ENCODE data around the gene LRRC73. TPM values are rescaled to one million over a fixed set of nuclear protein-coding genes. Genes with fewer than 3 reads are reported as not detected.
"Not testable (repeated sequence)": the region's sequence is repeated elsewhere in the genome, so short reads cannot be mapped to it uniquely, and the experiment has no call there.

The LRRC73 gene
- total and polyA plus RNA-seq, 4 donors = 0.08 to 0.99 (median 0.10) TPM; not detected in 1

- Histone ChIP-seq H3K36me3 (ENCODE audit: control insufficient read depth in 4 of 4, insufficient read depth in 3 of 4, low read depth in 1 of 4, low read length in 3 of 4) (peaks cover 7 to 38% (median 21%) of the 10 kb centered on the region in 4 donors), H3K4me1 (ENCODE audit: control insufficient read depth in 4 of 4, insufficient read depth in 4 of 4, low read length in 3 of 4) (peaks cover 5 to 42% (median 34%) of the 10 kb centered on the region in 4 donors)
- not testable (repeated sequence) for H3K27ac ChIP-seq (ENCODE audit: low read depth in 1 of 2, low read length in 2 of 2); DNase-seq (ENCODE audit: low spot score); H3K4me3 ChIP-seq (ENCODE audit: low read depth in 1 of 3, low read length in 3 of 3); H3K9me3 ChIP-seq (ENCODE audit: control insufficient read depth in 4 of 4, low read length in 3 of 4); H3K9ac ChIP-seq (ENCODE audit: low read depth in 1 of 2, low read length in 2 of 2); H3K27me3 ChIP-seq (ENCODE audit: control insufficient read depth in 4 of 4, insufficient read depth in 4 of 4, low read length in 3 of 4)
- WGBS = 94% methylated on average over 5 of the region's 5 CpGs
These were observed 11.9 kb downstream of the LRRC73 start for GRCh38 chr6:43498291-43498690.

DNA sequence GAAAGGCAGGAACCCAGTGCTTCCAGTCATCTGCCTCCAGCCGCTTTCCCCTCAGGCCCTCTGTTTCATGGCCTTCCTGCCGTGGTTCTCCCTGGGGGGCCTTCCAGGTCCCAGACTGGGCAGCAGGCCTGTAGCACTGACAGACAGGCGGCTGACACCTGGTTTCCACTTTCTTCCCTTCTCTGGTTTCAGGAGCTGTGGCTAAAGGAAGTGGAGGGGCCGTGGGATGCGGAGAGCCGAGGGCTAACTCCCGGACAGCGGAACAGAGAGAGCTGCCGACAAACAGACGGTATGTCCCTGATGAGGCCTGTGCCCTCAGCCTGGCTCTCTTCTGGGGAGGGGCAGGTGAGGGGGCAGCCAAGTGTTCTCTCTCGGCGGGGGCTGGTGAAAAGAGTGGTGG is 12.5 kb downstream of the LRRC73 start:
- Histone ChIP-seq H3K27ac (ENCODE audit: low read depth in 1 of 2, low read length in 2 of 2) (peak overlapping the region in 1 of 2 donors; percentile 14), H3K9me3 (ENCODE audit: control insufficient read depth in 4 of 4, low read length in 3 of 4) (no peaks in the 10 kb centered on the region), H3K27me3 (ENCODE audit: control insufficient read depth in 4 of 4, insufficient read depth in 4 of 4, low read length in 3 of 4) (no peaks in the 10 kb centered on the region), H3K36me3 (ENCODE audit: control insufficient read depth in 4 of 4, insufficient read depth in 3 of 4, low read depth in 1 of 4, low read length in 3 of 4) (peaks cover 5 to 32% (median 15%) of the 10 kb centered on the region in 4 donors), H3K4me1 (ENCODE audit: control insufficient read depth in 4 of 4, insufficient read depth in 4 of 4, low read length in 3 of 4) (peaks cover 5 to 46% (median 38%) of the 10 kb centered on the region in 4 donors), H3K9ac (ENCODE audit: low read depth in 1 of 2, low read length in 2 of 2) (no peak overlapping the region), H3K4me3 (ENCODE audit: low read depth in 1 of 3, low read length in 3 of 3) (no peak overlapping the region)
- 86% methylated on average over 12 of the region's 12 CpGs for WGBS
- no peak for DNase-seq (ENCODE audit: low spot score)
- no peak for TF ChIP-seq FOXA1 (IDR thresholded peaks at IDR 0.05)
- TF ChIP-seq TAF1 (conservative IDR thresholded peaks at IDR 0.05) = no peak
- no peak for TF ChIP-seq GABPA (IDR thresholded peaks at IDR 0.05 in 1 of 2, conservative IDR thresholded peaks at IDR 0.05 in 1 of 2)
- TF ChIP-seq JUND (IDR thresholded peaks at IDR 0.05) = no peak
- TF ChIP-seq EGR1 (IDR thresholded peaks at IDR 0.05; ENCODE audit: low read depth in 2 of 2) = no peak
- TF ChIP-seq, protein P1, sequence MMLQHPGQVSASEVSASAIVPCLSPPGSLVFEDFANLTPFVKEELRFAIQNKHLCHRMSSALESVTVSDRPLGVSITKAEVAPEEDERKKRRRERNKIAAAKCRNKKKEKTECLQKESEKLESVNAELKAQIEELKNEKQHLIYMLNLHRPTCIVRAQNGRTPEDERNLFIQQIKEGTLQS (IDR thresholded peaks at IDR 0.05) = no peak
- no peak for TF ChIP-seq RXRA (IDR thresholded peaks at IDR 0.05)
- TF ChIP-seq HNF4A (conservative IDR thresholded peaks at IDR 0.05) = no peak
- TF ChIP-seq YY1 (IDR thresholded peaks at IDR 0.05) = no peak
- no peak for TF ChIP-seq FOXA2 (IDR thresholded peaks at IDR 0.05)
- TF ChIP-seq MAX (IDR thresholded peaks at IDR 0.05) = no peak
- no peak for TF ChIP-seq SP1 (IDR thresholded peaks at IDR 0.05)
- TF ChIP-seq RAD21 (IDR thresholded peaks at IDR 0.05) = no peak
- no peak for TF ChIP-seq NR2F2 (IDR thresholded peaks at IDR 0.05)
- TF ChIP-seq CTCF (IDR thresholded peaks at IDR 0.05; ENCODE audit: low read depth, low read length, missing input control) = no peak
- no peak for TF ChIP-seq HNF4G (IDR thresholded peaks at IDR 0.05)
- TF ChIP-seq, protein P2, sequence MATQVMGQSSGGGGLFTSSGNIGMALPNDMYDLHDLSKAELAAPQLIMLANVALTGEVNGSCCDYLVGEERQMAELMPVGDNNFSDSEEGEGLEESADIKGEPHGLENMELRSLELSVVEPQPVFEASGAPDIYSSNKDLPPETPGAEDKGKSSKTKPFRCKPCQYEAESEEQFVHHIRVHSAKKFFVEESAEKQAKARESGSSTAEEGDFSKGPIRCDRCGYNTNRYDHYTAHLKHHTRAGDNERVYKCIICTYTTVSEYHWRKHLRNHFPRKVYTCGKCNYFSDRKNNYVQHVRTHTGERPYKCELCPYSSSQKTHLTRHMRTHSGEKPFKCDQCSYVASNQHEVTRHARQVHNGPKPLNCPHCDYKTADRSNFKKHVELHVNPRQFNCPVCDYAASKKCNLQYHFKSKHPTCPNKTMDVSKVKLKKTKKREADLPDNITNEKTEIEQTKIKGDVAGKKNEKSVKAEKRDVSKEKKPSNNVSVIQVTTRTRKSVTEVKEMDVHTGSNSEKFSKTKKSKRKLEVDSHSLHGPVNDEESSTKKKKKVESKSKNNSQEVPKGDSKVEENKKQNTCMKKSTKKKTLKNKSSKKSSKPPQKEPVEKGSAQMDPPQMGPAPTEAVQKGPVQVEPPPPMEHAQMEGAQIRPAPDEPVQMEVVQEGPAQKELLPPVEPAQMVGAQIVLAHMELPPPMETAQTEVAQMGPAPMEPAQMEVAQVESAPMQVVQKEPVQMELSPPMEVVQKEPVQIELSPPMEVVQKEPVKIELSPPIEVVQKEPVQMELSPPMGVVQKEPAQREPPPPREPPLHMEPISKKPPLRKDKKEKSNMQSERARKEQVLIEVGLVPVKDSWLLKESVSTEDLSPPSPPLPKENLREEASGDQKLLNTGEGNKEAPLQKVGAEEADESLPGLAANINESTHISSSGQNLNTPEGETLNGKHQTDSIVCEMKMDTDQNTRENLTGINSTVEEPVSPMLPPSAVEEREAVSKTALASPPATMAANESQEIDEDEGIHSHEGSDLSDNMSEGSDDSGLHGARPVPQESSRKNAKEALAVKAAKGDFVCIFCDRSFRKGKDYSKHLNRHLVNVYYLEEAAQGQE (IDR thresholded peaks at IDR 0.05) = no peak
- TF ChIP-seq, protein P3, sequence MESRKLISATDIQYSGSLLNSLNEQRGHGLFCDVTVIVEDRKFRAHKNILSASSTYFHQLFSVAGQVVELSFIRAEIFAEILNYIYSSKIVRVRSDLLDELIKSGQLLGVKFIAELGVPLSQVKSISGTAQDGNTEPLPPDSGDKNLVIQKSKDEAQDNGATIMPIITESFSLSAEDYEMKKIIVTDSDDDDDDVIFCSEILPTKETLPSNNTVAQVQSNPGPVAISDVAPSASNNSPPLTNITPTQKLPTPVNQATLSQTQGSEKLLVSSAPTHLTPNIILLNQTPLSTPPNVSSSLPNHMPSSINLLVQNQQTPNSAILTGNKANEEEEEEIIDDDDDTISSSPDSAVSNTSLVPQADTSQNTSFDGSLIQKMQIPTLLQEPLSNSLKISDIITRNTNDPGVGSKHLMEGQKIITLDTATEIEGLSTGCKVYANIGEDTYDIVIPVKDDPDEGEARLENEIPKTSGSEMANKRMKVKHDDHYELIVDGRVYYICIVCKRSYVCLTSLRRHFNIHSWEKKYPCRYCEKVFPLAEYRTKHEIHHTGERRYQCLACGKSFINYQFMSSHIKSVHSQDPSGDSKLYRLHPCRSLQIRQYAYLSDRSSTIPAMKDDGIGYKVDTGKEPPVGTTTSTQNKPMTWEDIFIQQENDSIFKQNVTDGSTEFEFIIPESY (IDR thresholded peaks at IDR 0.05) = no peak

Data from liver (tissue), 9 donors.